ENCODE results near the gene CCDC192.

Gene CCDC192

DNA sequence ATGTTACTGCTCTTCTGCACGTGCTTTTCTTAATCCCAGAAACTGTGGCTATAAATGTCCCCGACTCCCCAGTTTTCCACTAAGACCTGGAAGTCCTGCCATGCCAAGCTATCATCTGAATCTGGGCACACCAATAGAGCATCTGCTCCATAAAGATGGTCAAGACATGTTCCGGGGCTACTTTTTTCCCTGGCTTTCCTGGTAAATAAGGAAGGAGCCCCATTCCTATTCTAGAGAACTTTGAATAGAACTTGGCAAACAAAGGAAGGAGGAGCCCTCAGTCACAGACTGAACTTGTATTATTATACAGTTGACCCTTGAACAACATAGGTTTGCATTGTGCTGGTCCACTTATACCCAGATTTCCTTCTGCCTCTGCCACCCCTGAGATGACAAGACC lies 182.9 kb downstream of the CCDC192 start:
- no peak for TF ChIP-seq SUZ12 (IDR thresholded peaks at IDR 0.05; ENCODE audit: extremely low read depth, insufficient read depth, insufficient read length)
- TF ChIP-seq YY1 (IDR thresholded peaks at IDR 0.05; ENCODE audit: insufficient read depth, insufficient read length) = no peak
- TF ChIP-seq ZNF274 (IDR thresholded peaks at IDR 0.05; ENCODE audit: low read depth, low read length) = no peak
- Histone ChIP-seq H3K36me3 (ENCODE audit: insufficient read depth, insufficient read length, low read length) (no peaks in the 10 kb centered on the region), H3K4me3 (ENCODE audit: insufficient read length, low read depth) (no peak overlapping the region), H3K9ac (ENCODE audit: insufficient read length, low read depth) (no peak overlapping the region), H3K9me3 (ENCODE audit: insufficient read depth, low read length) (no peaks in the 10 kb centered on the region), H3K4me1 (ENCODE audit: insufficient read depth, insufficient read length) (no peaks in the 10 kb centered on the region), H3K27me3 (ENCODE audit: insufficient read depth, insufficient read length) (no peaks in the 10 kb centered on the region)
- no peak for DNase-seq (ENCODE audit: low read depth, low spot score)

DNA sequence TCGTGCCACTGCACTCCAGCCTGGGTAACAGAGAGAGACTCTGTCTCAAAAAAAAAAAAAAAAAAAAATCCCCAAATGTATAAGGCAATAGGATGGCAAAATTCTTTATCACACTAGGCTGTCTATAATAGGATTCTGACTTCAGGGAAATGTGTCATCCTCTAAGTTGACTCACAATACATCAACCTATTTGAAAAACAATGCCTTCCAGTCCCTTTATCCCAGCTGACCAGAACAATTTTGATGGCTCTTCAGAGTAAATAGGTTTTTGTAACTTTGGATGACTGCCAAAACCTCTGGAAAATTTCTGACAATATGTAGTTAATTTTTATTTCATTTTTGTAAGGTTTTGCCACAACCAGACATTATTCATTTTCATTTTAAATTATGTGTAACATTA lies 184.1 kb downstream of the CCDC192 start:
- H3K36me3 ChIP-seq (ENCODE audit: insufficient read depth, insufficient read length, low read length) = no peaks in the 10 kb centered on the region
- no peak overlapping the region for H3K4me3 ChIP-seq (ENCODE audit: insufficient read length, low read depth)
- H3K4me1 ChIP-seq (ENCODE audit: insufficient read depth, insufficient read length) = no peaks in the 10 kb centered on the region
- TF ChIP-seq ZNF274 (IDR thresholded peaks at IDR 0.05; ENCODE audit: low read depth, low read length) (no peak), SUZ12 (IDR thresholded peaks at IDR 0.05; ENCODE audit: extremely low read depth, insufficient read depth, insufficient read length) (no peak), YY1 (IDR thresholded peaks at IDR 0.05; ENCODE audit: insufficient read depth, insufficient read length) (no peak)
- no peaks in the 10 kb centered on the region for H3K27me3 ChIP-seq (ENCODE audit: insufficient read depth, insufficient read length)
- no peak for DNase-seq (ENCODE audit: low read depth, low spot score)
- no peak overlapping the region for H3K9ac ChIP-seq (ENCODE audit: insufficient read length, low read depth)
- no peaks in the 10 kb centered on the region for H3K9me3 ChIP-seq (ENCODE audit: insufficient read depth, low read length)

DNA sequence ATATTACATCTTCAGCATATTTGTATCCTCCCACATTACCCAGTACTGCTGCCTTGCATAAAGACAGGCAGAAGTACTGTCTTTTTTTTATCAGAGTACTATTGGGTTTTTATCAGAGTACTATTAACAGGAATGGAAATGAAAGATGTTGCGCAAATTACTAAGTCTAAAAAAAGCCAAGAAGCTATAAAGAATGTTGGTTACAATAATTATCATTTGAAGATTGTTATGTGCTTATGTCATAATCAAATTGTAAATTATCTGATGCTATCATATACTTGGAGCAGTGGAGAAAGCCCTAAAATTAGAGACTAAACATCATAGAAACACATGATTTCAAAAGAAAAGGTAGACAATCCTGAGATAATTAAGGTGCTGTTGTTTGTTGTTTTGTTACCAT lies 188.8 kb downstream of the CCDC192 start:
- Histone ChIP-seq H3K27me3 (ENCODE audit: insufficient read depth, insufficient read length) (no peaks in the 10 kb centered on the region), H3K4me3 (ENCODE audit: insufficient read length, low read depth) (no peak overlapping the region), H3K9ac (ENCODE audit: insufficient read length, low read depth) (no peak overlapping the region), H3K4me1 (ENCODE audit: insufficient read depth, insufficient read length) (no peaks in the 10 kb centered on the region), H3K36me3 (ENCODE audit: insufficient read depth, insufficient read length, low read length) (no peaks in the 10 kb centered on the region), H3K9me3 (ENCODE audit: insufficient read depth, low read length) (no peaks in the 10 kb centered on the region)
- no peak for DNase-seq (ENCODE audit: low read depth, low spot score)
- TF ChIP-seq SUZ12 (IDR thresholded peaks at IDR 0.05; ENCODE audit: extremely low read depth, insufficient read depth, insufficient read length) (no peak), YY1 (IDR thresholded peaks at IDR 0.05; ENCODE audit: insufficient read depth, insufficient read length) (no peak), ZNF274 (IDR thresholded peaks at IDR 0.05; ENCODE audit: low read depth, low read length) (no peak)

DNA sequence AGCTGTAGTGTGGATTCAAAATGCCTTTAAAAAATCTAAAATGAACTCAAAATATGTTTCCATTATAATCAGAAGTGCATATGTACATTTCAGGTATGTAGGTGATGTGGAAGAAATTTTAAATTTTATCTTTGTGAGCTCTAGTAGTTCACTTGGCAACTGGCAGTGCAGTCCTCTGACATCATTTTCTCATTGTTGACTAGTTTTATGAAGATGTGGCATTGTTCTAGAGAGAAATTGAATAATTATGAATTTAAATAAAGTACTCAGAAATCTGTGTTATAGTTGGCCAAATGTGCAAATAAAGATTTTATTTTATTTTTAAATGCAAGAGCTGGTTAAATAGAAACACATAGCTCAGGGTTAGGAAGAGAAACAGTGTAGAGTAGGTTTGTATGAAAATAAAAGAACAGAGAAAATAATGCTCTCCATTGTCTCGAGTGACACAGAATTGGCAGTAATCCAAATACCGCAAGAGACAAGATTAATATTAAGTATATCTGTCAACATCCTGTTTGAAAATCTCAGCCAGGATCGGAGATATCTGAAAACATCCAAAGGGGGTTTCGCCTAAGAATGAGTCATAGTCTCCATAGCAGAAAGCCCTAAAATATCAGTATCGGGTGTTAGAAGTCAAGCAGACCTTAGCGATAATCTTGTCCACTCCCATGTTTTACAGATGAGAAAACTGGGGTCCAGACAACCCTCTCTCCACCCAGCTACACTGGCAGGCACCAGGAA lies 189.4 kb downstream of the CCDC192 start:
- Histone ChIP-seq H3K4me3 (ENCODE audit: insufficient read length, low read depth) (no peak overlapping the region), H3K9me3 (ENCODE audit: insufficient read depth, low read length) (no peaks in the 10 kb centered on the region), H3K9ac (ENCODE audit: insufficient read length, low read depth) (no peak overlapping the region), H3K36me3 (ENCODE audit: insufficient read depth, insufficient read length, low read length) (no peaks in the 10 kb centered on the region), H3K27me3 (ENCODE audit: insufficient read depth, insufficient read length) (no peaks in the 10 kb centered on the region), H3K4me1 (ENCODE audit: insufficient read depth, insufficient read length) (no peaks in the 10 kb centered on the region)
- DNase-seq (ENCODE audit: low read depth, low spot score) = no peak
- TF ChIP-seq SUZ12 (IDR thresholded peaks at IDR 0.05; ENCODE audit: extremely low read depth, insufficient read depth, insufficient read length) = no peak

DNA sequence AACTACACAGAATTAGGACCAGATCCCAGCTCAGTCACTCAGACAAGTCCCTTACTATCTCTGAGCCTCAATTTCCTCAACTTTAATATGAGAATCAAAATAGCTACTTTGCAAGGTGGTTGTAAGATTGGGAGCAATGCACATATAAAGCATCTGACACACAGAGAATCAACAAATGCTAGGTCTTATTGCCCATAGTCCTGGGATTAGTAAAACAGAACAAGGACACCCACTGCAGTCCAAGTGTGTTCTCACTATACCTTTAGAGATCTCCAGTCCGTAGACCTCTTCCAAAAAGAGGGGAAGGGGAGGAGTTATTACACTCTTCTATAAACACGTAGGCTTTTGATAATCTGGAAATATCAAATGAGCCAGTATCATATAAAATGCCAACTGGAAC lies 190.0 kb downstream of the CCDC192 start:
- Histone ChIP-seq H3K4me1 (ENCODE audit: insufficient read depth, insufficient read length) (no peaks in the 10 kb centered on the region), H3K9me3 (ENCODE audit: insufficient read depth, low read length) (no peaks in the 10 kb centered on the region), H3K4me3 (ENCODE audit: insufficient read length, low read depth) (no peak overlapping the region), H3K27me3 (ENCODE audit: insufficient read depth, insufficient read length) (no peaks in the 10 kb centered on the region), H3K36me3 (ENCODE audit: insufficient read depth, insufficient read length, low read length) (no peaks in the 10 kb centered on the region), H3K9ac (ENCODE audit: insufficient read length, low read depth) (no peak overlapping the region)
- TF ChIP-seq ZNF274 (IDR thresholded peaks at IDR 0.05; ENCODE audit: low read depth, low read length) = no peak
- TF ChIP-seq SUZ12 (IDR thresholded peaks at IDR 0.05; ENCODE audit: extremely low read depth, insufficient read depth, insufficient read length) = no peak
- TF ChIP-seq YY1 (IDR thresholded peaks at IDR 0.05; ENCODE audit: insufficient read depth, insufficient read length) = no peak
- no peak for DNase-seq (ENCODE audit: low read depth, low spot score)

DNA sequence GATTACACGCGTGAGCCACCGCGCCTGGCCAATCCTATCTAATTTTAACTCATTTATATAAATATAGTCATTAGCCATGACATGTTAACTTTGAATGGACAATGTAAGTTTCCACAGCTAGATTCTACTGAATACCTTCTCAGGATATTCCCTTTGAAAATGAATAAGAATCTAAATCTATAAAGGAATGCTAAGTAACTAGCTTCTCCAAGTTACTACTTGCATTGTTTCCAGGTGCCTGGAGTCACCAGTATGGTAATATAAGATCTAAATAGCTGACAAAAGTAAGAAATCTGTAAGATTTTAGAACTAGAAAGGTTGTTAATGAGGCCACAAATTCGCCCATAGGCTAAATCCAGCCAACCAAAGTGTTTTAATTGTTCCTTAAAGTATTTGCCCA lies 191.3 kb downstream of the CCDC192 start:
- no peaks in the 10 kb centered on the region for H3K9me3 ChIP-seq (ENCODE audit: insufficient read depth, low read length)
- H3K9ac ChIP-seq (ENCODE audit: insufficient read length, low read depth) = no peak overlapping the region
- no peaks in the 10 kb centered on the region for H3K4me1 ChIP-seq (ENCODE audit: insufficient read depth, insufficient read length)
- no peaks in the 10 kb centered on the region for H3K36me3 ChIP-seq (ENCODE audit: insufficient read depth, insufficient read length, low read length)
- DNase-seq (ENCODE audit: low read depth, low spot score) = no peak
- TF ChIP-seq YY1 (IDR thresholded peaks at IDR 0.05; ENCODE audit: insufficient read depth, insufficient read length) (no peak), ZNF274 (IDR thresholded peaks at IDR 0.05; ENCODE audit: low read depth, low read length) (no peak), SUZ12 (IDR thresholded peaks at IDR 0.05; ENCODE audit: extremely low read depth, insufficient read depth, insufficient read length) (no peak)
- no peak overlapping the region for H3K4me3 ChIP-seq (ENCODE audit: insufficient read length, low read depth)
- H3K27me3 ChIP-seq (ENCODE audit: insufficient read depth, insufficient read length) = no peaks in the 10 kb centered on the region

DNA sequence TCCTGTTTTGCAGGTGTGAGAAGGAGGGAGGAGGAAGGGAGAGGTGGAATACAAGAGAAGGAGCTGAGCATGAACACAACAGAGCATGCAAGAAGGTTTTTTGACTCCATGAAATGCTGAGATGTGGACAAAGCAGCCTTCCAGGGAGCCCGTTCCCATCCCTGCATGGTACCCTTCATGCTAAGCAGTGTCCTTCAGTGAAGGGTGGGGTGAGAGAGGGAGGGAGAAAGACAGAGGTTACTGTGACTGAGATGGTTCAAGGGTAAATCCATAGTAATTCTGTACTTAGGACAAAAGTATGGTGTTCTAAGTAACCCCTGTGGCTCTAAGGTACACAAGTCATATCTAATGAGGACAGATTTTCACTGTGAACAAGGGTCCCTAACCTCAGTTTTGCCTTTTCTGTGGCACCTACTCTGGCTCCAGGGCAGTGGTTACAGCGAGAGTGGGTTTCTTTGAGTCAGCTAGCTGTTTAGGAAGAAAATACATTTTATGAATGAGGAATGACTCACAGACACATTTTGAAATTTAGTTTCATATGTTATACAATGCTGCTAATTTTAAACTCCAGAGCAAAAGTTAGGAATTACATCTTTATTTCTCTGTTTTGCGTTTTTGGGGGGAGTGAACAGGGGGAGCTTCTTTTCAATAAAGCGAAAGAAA lies 195.5 kb downstream of the CCDC192 start:
- H3K4me1 ChIP-seq (ENCODE audit: insufficient read depth, insufficient read length) = no peaks in the 10 kb centered on the region
- no peak for DNase-seq (ENCODE audit: low read depth, low spot score)
- no peak overlapping the region for H3K9ac ChIP-seq (ENCODE audit: insufficient read length, low read depth)
- TF ChIP-seq YY1 (IDR thresholded peaks at IDR 0.05; ENCODE audit: insufficient read depth, insufficient read length) = no peak
- no peaks in the 10 kb centered on the region for H3K27me3 ChIP-seq (ENCODE audit: insufficient read depth, insufficient read length)
- no peaks in the 10 kb centered on the region for H3K9me3 ChIP-seq (ENCODE audit: insufficient read depth, low read length)
- no peaks in the 10 kb centered on the region for H3K36me3 ChIP-seq (ENCODE audit: insufficient read depth, insufficient read length, low read length)
- no peak overlapping the region for H3K4me3 ChIP-seq (ENCODE audit: insufficient read length, low read depth)

Data from NT2/D1 (cell line).